CD4-positive, alpha-beta T cell (primary cell): Measurements from ENCODE around the gene NEU4. TPM values are rescaled to one million over a fixed set of nuclear protein-coding genes. Genes with fewer than 3 reads are reported as not detected.

Experiments
- ATAC-seq: fragments of 200-7000 bp; cut with Tn5 transposase; one replicate; pipeline ENCODE4 v1.10.0; 2022; ENCODE audit warnings: mild to moderate bottlenecking; ENCODE audit not compliant: poor library complexity
- CTCF ChIA-PET: fragments of 350-600 bp; sonication (Branson Sonifier 250); formaldehyde crosslinking; loops from one replicate; lab custom pipeline; 2021; ENCODE audit warnings: antibody characterized with exemption, inconsistent platforms; lab: Charles Lee
- POLR2A ChIA-PET: fragments of 350-600 bp; sonication (Branson Sonifier 250); formaldehyde crosslinking; loops from one replicate; lab custom pipeline; 2021; ENCODE audit warnings: antibody characterized with exemption, inconsistent platforms; lab: Charles Lee
- DNase-seq, 14 experiments: peaks; one replicate each; pipeline ENCODE4 v3.0.0-alpha.2; 2013 to 2020; ENCODE audit warnings: mixed read lengths in 2 of 14
- H3K27ac ChIP-seq, 2 donors: one replicate each; pipeline versions ENCODE4 v1.5.1 to v1.7.0; 2013; ENCODE audit warnings: low read length in 2 of 2, low read depth in 1 of 2, mild to moderate bottlenecking in 1 of 2
- H3K27me3 ChIP-seq, 2 experiments: 1 replicate in 1 of 2; 2 replicates in 1 of 2; pipeline versions ENCODE4 v1.6.1 to v1.7.0; 2013; ENCODE audit warnings: low read length in 2 of 2, control low read depth in 1 of 2, mild to moderate bottlenecking in 1 of 2, moderate library complexity in 1 of 2; ENCODE audit not compliant: insufficient read depth in 2 of 2, control insufficient read depth in 1 of 2
- H3K36me3 ChIP-seq: one replicate; pipeline ENCODE4 v1.6.1; 2013; ENCODE audit warnings: low read length, control low read depth; ENCODE audit not compliant: insufficient read depth
- H3K4me1 ChIP-seq: one replicate; pipeline ENCODE4 v1.6.1; 2013; ENCODE audit warnings: low read length, control low read depth; ENCODE audit not compliant: insufficient read depth
- H3K4me3 ChIP-seq: one replicate; pipeline ENCODE4 v1.5.1; 2013; ENCODE audit warnings: mild to moderate bottlenecking, low read length, moderate library complexity
- H3K9me3 ChIP-seq, 2 experiments: 1 replicate in 1 of 2; 2 replicates in 1 of 2; pipeline versions ENCODE4 v1.6.1 to v1.7.0; 2013; ENCODE audit warnings: low read length in 2 of 2, mild to moderate bottlenecking in 2 of 2, control low read depth in 1 of 2, moderate library complexity in 1 of 2; ENCODE audit not compliant: control insufficient read depth in 1 of 2, insufficient read depth in 1 of 2
- H3K27ac Mint-ChIP-seq: one replicate; pipeline ENCODE4 v1.8.0; 2020; ENCODE audit warnings: mixed read lengths
- H3K27me3 Mint-ChIP-seq: one replicate; pipeline ENCODE4 v1.8.0; 2021; ENCODE audit warnings: mixed read lengths
- H3K36me3 Mint-ChIP-seq: one replicate; pipeline ENCODE4 v1.8.0; 2021; ENCODE audit warnings: low read depth, mixed read lengths
- H3K4me1 Mint-ChIP-seq: one replicate; pipeline ENCODE4 v1.8.0; 2021; ENCODE audit warnings: low read depth, mixed read lengths
- H3K4me3 Mint-ChIP-seq: one replicate; pipeline ENCODE4 v1.8.0; 2020; ENCODE audit warnings: mild to moderate bottlenecking, mixed read lengths
- H3K9me3 Mint-ChIP-seq: one replicate; pipeline ENCODE4 v1.8.0; 2020; ENCODE audit warnings: mixed read lengths
- intact Hi-C, 2 experiments: fragments of 100-400 bp; cut with DNase I in 1 of 2; cut with micrococcal nuclease in 1 of 2; formaldehyde crosslinking; loops; one replicate each; pipeline versions ENCODE4 v1.15.1 to v1.9.0; 2023 to 2025; cut with DNase I, micrococcal nuclease
- total RNA-seq, 174 experiments: library from RNA in 2 of 174; stranded (reverse) in 2 of 174; gene quantifications; one replicate each; pipeline ENCODE4 v1.2.3 and lab custom pipeline; 2021 to 2026
- TF ChIP-seq, protein P1 (sequence below): fragments of 200-600 bp; IDR thresholded peaks from one replicate; pipeline ENCODE4 v1.8.0; 2022; ENCODE audit warnings: antibody characterized with exemption, mild to moderate bottlenecking

NEU4 gene
- total RNA-seq, 2 experiments from 2014 or later, result 4.3 to 6.8 TPM

DNA sequence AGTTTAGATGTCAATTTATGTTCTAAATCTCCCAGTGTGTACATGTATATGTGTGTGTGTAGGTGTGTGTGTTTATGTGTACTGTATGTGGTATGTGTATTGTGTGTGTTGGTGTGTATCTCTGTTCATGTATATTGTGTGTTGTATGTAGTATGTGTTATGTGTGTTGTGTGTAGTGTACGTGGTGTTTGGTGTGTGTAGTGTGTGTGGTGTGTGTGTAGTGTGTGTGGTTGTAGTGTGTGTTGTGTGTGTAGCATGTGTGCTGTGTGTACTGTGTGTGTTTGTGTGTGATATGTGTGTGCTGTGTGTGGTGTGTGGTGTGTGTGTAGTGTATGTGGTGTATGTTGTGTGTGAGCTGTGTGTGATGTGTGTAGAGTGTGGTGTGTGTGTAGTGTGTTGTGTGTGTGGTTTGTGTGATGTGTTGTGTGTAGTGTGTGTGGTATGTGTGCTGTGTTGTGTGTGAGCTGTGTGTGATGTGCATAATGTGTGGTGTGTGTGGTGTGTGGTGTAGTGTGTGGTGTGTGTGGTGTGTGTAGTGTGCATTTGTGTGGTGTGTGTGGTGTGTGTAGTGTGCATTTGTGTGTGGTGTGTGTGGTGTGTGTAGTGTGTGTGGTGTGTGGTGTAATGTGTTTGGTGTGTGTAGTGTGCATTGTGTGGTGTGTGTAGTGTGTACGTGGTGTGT, 55.3 kb downstream of the NEU4 start:
- peak overlapping the region; percentile 49 for H3K4me3 Mint-ChIP-seq
- intact Hi-C loops, result loop anchor here in 1 of 2 experiments (10.0 kb wide), 1 partner anchor 50 kb away; no protein-coding TSS in a partner anchor
- no peak for DNase-seq
- Histone ChIP-seq H3K27me3 (peaks cover 0 to 6% of the 10 kb centered on the region in 2 experiments), H3K9me3 (no peaks in the 10 kb centered on the region), H3K4me3 (no peak overlapping the region), H3K36me3 (no peaks in the 10 kb centered on the region), H3K27ac (no peak overlapping the region), H3K4me1 (peaks cover 93% of the 10 kb centered on the region)
- H3K27ac Mint-ChIP-seq, result peak overlapping the region; percentile 3
- ATAC-seq, result no peak
- H3K36me3 Mint-ChIP-seq, result no peaks in the 10 kb centered on the region
- ChIA-PET CTCF (no interaction called here), POLR2A (no interaction called here)
- TF ChIP-seq, protein P1, sequence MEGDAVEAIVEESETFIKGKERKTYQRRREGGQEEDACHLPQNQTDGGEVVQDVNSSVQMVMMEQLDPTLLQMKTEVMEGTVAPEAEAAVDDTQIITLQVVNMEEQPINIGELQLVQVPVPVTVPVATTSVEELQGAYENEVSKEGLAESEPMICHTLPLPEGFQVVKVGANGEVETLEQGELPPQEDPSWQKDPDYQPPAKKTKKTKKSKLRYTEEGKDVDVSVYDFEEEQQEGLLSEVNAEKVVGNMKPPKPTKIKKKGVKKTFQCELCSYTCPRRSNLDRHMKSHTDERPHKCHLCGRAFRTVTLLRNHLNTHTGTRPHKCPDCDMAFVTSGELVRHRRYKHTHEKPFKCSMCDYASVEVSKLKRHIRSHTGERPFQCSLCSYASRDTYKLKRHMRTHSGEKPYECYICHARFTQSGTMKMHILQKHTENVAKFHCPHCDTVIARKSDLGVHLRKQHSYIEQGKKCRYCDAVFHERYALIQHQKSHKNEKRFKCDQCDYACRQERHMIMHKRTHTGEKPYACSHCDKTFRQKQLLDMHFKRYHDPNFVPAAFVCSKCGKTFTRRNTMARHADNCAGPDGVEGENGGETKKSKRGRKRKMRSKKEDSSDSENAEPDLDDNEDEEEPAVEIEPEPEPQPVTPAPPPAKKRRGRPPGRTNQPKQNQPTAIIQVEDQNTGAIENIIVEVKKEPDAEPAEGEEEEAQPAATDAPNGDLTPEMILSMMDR, result no peak
- H3K4me1 Mint-ChIP-seq, result peaks cover 70% of the 10 kb centered on the region
- H3K9me3 Mint-ChIP-seq, result no peaks in the 10 kb centered on the region
- peaks cover 41% of the 10 kb centered on the region for H3K27me3 Mint-ChIP-seq

DNA sequence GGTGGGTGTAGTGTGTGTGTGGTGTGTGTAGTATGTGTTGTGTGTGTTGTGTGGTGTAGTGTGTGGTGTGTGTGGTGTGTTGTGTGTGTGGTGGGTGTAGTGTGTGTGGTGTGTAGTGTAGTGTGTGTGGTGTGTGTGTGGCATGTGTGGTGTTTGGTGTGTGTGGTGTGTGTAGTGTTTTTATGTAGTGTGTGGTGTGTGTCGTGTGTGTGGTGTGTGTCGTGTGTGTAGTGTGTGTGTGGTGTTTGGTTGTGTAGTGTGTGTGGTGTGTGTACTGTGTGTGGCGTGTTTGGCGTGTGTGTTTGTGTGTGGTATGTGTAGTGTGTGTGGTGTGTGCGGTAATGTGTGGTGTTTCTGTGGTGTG, 55.8 kb downstream of the NEU4 start:
- intact Hi-C loops, result loop anchor here in 1 of 2 experiments (5.0 to 10.0 kb wide), 2 partner anchors 33 to 50 kb away; no protein-coding TSS in a partner anchor
- ATAC-seq (no peak), DNase-seq (no peak)
- Mint-ChIP-seq H3K9me3 (no peaks in the 10 kb centered on the region), H3K27me3 (peaks cover 38% of the 10 kb centered on the region), H3K36me3 (no peaks in the 10 kb centered on the region), H3K4me1 (peaks cover 67% of the 10 kb centered on the region), H3K27ac (no peak overlapping the region), H3K4me3 (no peak overlapping the region)
- H3K27me3 ChIP-seq, result peaks cover 0 to 6% of the 10 kb centered on the region in 2 experiments
- ChIA-PET POLR2A (no interaction called here), CTCF (no interaction called here)
- H3K9me3 ChIP-seq, result no peaks in the 10 kb centered on the region
- TF ChIP-seq, protein P1, result no peak
- no peaks in the 10 kb centered on the region for H3K36me3 ChIP-seq
- no peak overlapping the region for H3K4me3 ChIP-seq
- peaks cover 93% of the 10 kb centered on the region for H3K4me1 ChIP-seq
- H3K27ac ChIP-seq, result no peak overlapping the region

DNA sequence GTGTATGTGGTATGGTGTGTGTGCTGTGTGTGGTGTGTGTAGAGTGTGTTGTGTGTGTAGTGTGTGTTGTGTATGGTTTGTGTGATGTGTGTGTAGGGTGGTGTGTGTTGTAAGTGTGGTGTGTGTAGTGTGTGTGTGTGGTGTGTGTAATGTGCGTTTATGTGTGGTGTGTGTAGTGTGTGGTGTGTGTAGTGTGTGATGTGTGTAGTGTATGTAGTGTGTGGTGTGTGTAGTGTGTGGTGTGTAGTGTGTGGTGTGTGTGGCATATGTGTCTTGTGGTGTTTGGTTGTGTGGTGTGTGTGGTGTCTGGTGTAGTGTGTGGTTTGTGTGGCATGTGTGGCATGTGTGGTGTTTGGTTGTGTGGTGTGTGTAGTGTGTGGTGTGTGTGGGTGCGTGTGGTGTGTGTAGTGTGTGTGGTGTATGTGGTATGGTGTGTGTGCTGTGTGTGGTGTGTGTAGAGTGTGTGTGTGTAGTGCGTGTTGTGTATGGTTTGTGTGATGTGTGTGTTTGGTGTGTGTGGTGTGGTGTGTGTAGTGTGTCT, 56.5 kb downstream of the NEU4 start:
- intact Hi-C loops, result loop anchor here in 1 of 2 experiments (5.0 to 10.0 kb wide), 2 partner anchors 33 to 51 kb away; no protein-coding TSS in a partner anchor
- no peaks in the 10 kb centered on the region for H3K9me3 ChIP-seq
- POLR2A ChIA-PET, result no interaction called here
- H3K27me3 ChIP-seq, result peaks cover 0 to 6% of the 10 kb centered on the region in 2 experiments
- Mint-ChIP-seq H3K9me3 (no peaks in the 10 kb centered on the region), H3K4me1 (peaks cover 65% of the 10 kb centered on the region), H3K27ac (no peak overlapping the region), H3K27me3 (peaks cover 37% of the 10 kb centered on the region), H3K36me3 (no peaks in the 10 kb centered on the region), H3K4me3 (no peak overlapping the region)
- H3K4me1 ChIP-seq, result peaks cover 93% of the 10 kb centered on the region
- DNase-seq (no peak), ATAC-seq (no peak)
- no peak overlapping the region for H3K27ac ChIP-seq
- H3K4me3 ChIP-seq, result no peak overlapping the region
- H3K36me3 ChIP-seq, result no peaks in the 10 kb centered on the region
- TF ChIP-seq, protein P1, result no peak
- CTCF ChIA-PET, result no interaction called here
